ENCODE data around the gene MYO5B.
A peak's percentile ranks its signal among the peaks of the same experiment; 100 is the strongest.

Gene MYO5B

GRCh38 chr18:49858309-49859020 is 336.5 kb downstream of the MYO5B start:
- no peak overlapping the region for H3K4me3 ChIP-seq (ENCODE audit: low read depth, low read length)
- DNase-seq (ENCODE audit: low read depth) = peak; percentile 62
- peak; percentile 93 for TF ChIP-seq CTCF (IDR thresholded peaks at IDR 0.05; ENCODE audit: low read depth, low read length, missing control alignments)
- in situ Hi-C loops (cut with HindIII; ENCODE audit: low sequenced_read_pairs) = no loop called here

GRCh38 chr18:49857708-49858107 is 337.2 kb downstream of the MYO5B start:
- in situ Hi-C loops (cut with HindIII; ENCODE audit: low sequenced_read_pairs) = no loop called here
- no peak for DNase-seq (ENCODE audit: low read depth)
- no peak for TF ChIP-seq CTCF (IDR thresholded peaks at IDR 0.05; ENCODE audit: low read depth, low read length, missing control alignments)
- no peak overlapping the region for H3K4me3 ChIP-seq (ENCODE audit: low read depth, low read length)

- no peak overlapping the region for H3K4me3 ChIP-seq (ENCODE audit: low read depth, low read length)
- no peak for DNase-seq (ENCODE audit: low read depth)
- in situ Hi-C loops (cut with HindIII; ENCODE audit: low sequenced_read_pairs) = no loop called here
- TF ChIP-seq CTCF (IDR thresholded peaks at IDR 0.05; ENCODE audit: low read depth, low read length, missing control alignments) = no peak
These were observed 338.5 kb downstream of the MYO5B start for GRCh38 chr18:49856496-49856895.

- in situ Hi-C loops (cut with HindIII; ENCODE audit: low sequenced_read_pairs) = no loop called here
- no peak for DNase-seq (ENCODE audit: low read depth)
- no peak overlapping the region for H3K4me3 ChIP-seq (ENCODE audit: low read depth, low read length)
- TF ChIP-seq CTCF (IDR thresholded peaks at IDR 0.05; ENCODE audit: low read depth, low read length, missing control alignments) = no peak
These were observed 339.1 kb downstream of the MYO5B start for GRCh38 chr18:49855711-49856415.

GRCh38 chr18:49854681-49855080 is 340.3 kb downstream of the MYO5B start:
- DNase-seq (ENCODE audit: low read depth) = no peak
- TF ChIP-seq CTCF (IDR thresholded peaks at IDR 0.05; ENCODE audit: low read depth, low read length, missing control alignments) = no peak
- in situ Hi-C loops (cut with HindIII; ENCODE audit: low sequenced_read_pairs) = no loop called here
- H3K4me3 ChIP-seq (ENCODE audit: low read depth, low read length) = no peak overlapping the region

GRCh38 chr18:49853436-49853835 is 341.5 kb downstream of the MYO5B start:
- no peak for TF ChIP-seq CTCF (IDR thresholded peaks at IDR 0.05; ENCODE audit: low read depth, low read length, missing control alignments)
- DNase-seq (ENCODE audit: low read depth) = no peak
- in situ Hi-C loops (cut with HindIII; ENCODE audit: low sequenced_read_pairs) = no loop called here
- no peak overlapping the region for H3K4me3 ChIP-seq (ENCODE audit: low read depth, low read length)
